Common myeloid progenitor, CD34-positive (primary cell): Measurements from ENCODE around the gene CCDC40.
"Not testable (repeated sequence)": the region's sequence is repeated elsewhere in the genome, so short reads cannot be mapped to it uniquely, and the experiment has no call there.

Experiments used
- CTCF ChIA-PET: fragments of 350-600 bp; sonication (Branson Sonifier 250); formaldehyde crosslinking; loops from one replicate; lab custom pipeline; 2021; ENCODE audit warnings: antibody characterized with exemption; lab: Charles Lee
- POLR2A ChIA-PET: fragments of 350-600 bp; sonication (Branson Sonifier 250); formaldehyde crosslinking; loops from one replicate; lab custom pipeline; 2021; ENCODE audit warnings: antibody characterized with exemption; lab: Charles Lee
- DNase-seq, 3 donors: peaks; one replicate each; pipeline versions ENCODE4 v3.0.0 to v3.0.0-alpha.2; 2013
- H3K27ac ChIP-seq, 2 experiments: 1 replicate in 1 of 2; 2 replicates in 1 of 2; pipeline ENCODE4 v1.7.0; 2013; ENCODE audit warnings: inconsistent platforms in 2 of 2, low read length in 2 of 2, mild to moderate bottlenecking in 2 of 2, low read depth in 1 of 2, moderate library complexity in 1 of 2; ENCODE audit not compliant: severe bottlenecking in 2 of 2, insufficient read depth in 1 of 2, poor library complexity in 1 of 2
- H3K27me3 ChIP-seq, 5 experiments: replicated peaks in 2 of 5; 1 replicate in 3 of 5; 2 replicates in 2 of 5; pipeline versions ENCODE4 v1.6.1 to v1.7.0; 2013; ENCODE audit warnings: low read length in 4 of 5, mild to moderate bottlenecking in 2 of 5, moderate library complexity in 2 of 5, inconsistent platforms in 1 of 5; ENCODE audit not compliant: insufficient read depth in 5 of 5, control insufficient read depth in 4 of 5
- H3K36me3 ChIP-seq, 4 experiments: 1 replicate in 2 of 4; 2 replicates in 2 of 4; pipeline versions ENCODE4 v1.6.1 to v1.7.0; 2013; ENCODE audit warnings: low read length in 3 of 4, control low read depth in 1 of 4, mild to moderate bottlenecking in 1 of 4; ENCODE audit not compliant: control insufficient read depth in 4 of 4, insufficient read depth in 4 of 4
- H3K4me1 ChIP-seq, 4 experiments: 1 replicate in 3 of 4; 2 replicates in 1 of 4; pipeline versions ENCODE4 v1.6.1 to v1.7.1; 2013; ENCODE audit warnings: low read length in 3 of 4, mild to moderate bottlenecking in 3 of 4, control low read depth in 1 of 4, inconsistent platforms in 1 of 4, moderate library complexity in 1 of 4; ENCODE audit not compliant: control insufficient read depth in 4 of 4, insufficient read depth in 4 of 4; ENCODE audit errors: control extremely low read depth in 1 of 4
- H3K4me3 ChIP-seq, 7 experiments: 1 replicate in 4 of 7; 2 replicates in 3 of 7; pipeline versions ENCODE4 v1.5.1 to v1.7.0; 2013; ENCODE audit warnings: mild to moderate bottlenecking in 7 of 7, low read length in 6 of 7, moderate library complexity in 6 of 7, inconsistent platforms in 2 of 7, low read depth in 2 of 7, control low read depth in 1 of 7; ENCODE audit not compliant: insufficient read depth in 4 of 7, control insufficient read depth in 1 of 7; ENCODE audit errors: extremely low read depth in 1 of 7
- H3K9me3 ChIP-seq, 5 experiments: 1 replicate in 4 of 5; 2 replicates in 1 of 5; pipeline versions ENCODE4 v1.6.1 to v1.7.1; 2013; ENCODE audit warnings: low read length in 4 of 5, mild to moderate bottlenecking in 2 of 5, inconsistent platforms in 1 of 5, low read depth in 1 of 5, moderate library complexity in 1 of 5; ENCODE audit not compliant: control insufficient read depth in 4 of 5, insufficient read depth in 2 of 5; ENCODE audit errors: control extremely low read depth in 1 of 5
- WGBS: methylation state at CpG from one replicate; pipeline ENCODE4 v1.1.5; 2013; ENCODE audit not compliant: insufficient coverage; 5-methylcytosine and 5-hydroxymethylcytosine counted together

Gene CCDC40

GRCh38 chr17:80034791-80035686 is 1.4 kb upstream of the CCDC40 start:
- H3K27ac ChIP-seq = no peak overlapping the region
- H3K4me3 ChIP-seq = peak overlapping the region; percentile 40 to 90 (median 74)

GRCh38 chr17:80035687-80035936 is 830 bp upstream of the CCDC40 start, which contains the start of gene TBC1D16:
TSS of gene TBC1D16 (minus strand) at chr17:80035872. CDS start at chr17:80013547, 22,325 bp downstream.
- Histone ChIP-seq H3K27me3 (peaks cover 0 to 10% (median 2%) of the 10 kb centered on the region in 5 experiments), H3K9me3 (no peaks in the 10 kb centered on the region), H3K4me3 (peak within 1 kb of the TSS; percentile 50 to 90 (median 75)), H3K36me3 (no peaks in the 10 kb centered on the region), H3K4me1 (peaks cover 0 to 24% (median 22%) of the 10 kb centered on the region in 4 experiments), H3K27ac (peak within 1 kb of the TSS; percentile 46 to 83)
- DNase-seq = no peak
- POLR2A ChIA-PET = interaction anchor here (0.9 kb wide), 1 partner anchor 237 kb away, joined by 3 read pairs; no protein-coding TSS in a partner anchor
- under 1% methylated on average over 35 of the region's 46 CpGs for WGBS
- CTCF ChIA-PET = no interaction called here

More at GRCh38 chr17:80034791-80035686, 1.4 kb upstream of the CCDC40 start:
- peak; percentile 61 to 93 (median 89) for DNase-seq
- Histone ChIP-seq H3K9me3 (no peaks in the 10 kb centered on the region), H3K36me3 (no peaks in the 10 kb centered on the region), H3K27me3 (peaks cover 0 to 10% (median 2%) of the 10 kb centered on the region in 5 experiments), H3K4me1 (peaks cover 0 to 24% (median 22%) of the 10 kb centered on the region in 4 experiments)
- CTCF ChIA-PET = interaction anchor here (0.7 kb wide), 1 partner anchor 24 kb away, joined by 3 read pairs; no protein-coding TSS in a partner anchor
- POLR2A ChIA-PET = interaction anchor here (0.9 kb wide), 1 partner anchor 236 kb away, joined by 3 read pairs; no protein-coding TSS in a partner anchor
- WGBS = 0% methylated on average over 45 of the region's 55 CpGs

GRCh38 chr17:80036715-80037477 is 454 bp downstream of the CCDC40 start:
- ChIA-PET CTCF (interaction anchor here (1.0 kb wide), 1 partner anchor 49 kb away, joined by 3 read pairs; no protein-coding TSS in a partner anchor), POLR2A (no interaction called here)
- peak overlapping the region; percentile 50 to 90 (median 72) for H3K4me3 ChIP-seq
- WGBS = 1% methylated on average over 43 of the region's 52 CpGs
- H3K9me3 ChIP-seq = no peaks in the 10 kb centered on the region
- DNase-seq = peak; percentile 22 to 57 (median 42)
- H3K36me3 ChIP-seq = no peaks in the 10 kb centered on the region
- H3K4me1 ChIP-seq = peaks cover 0 to 24% (median 22%) of the 10 kb centered on the region in 4 experiments
- peak overlapping the region; percentile 46 to 83 for H3K27ac ChIP-seq
- H3K27me3 ChIP-seq = peaks cover 0 to 10% (median 2%) of the 10 kb centered on the region in 5 experiments

GRCh38 chr17:80043963-80044362 is 7.5 kb downstream of the CCDC40 start:
- Histone ChIP-seq H3K4me3 (no peak overlapping the region), H3K27ac (no peak overlapping the region), H3K27me3 (no peaks in the 10 kb centered on the region), H3K9me3 (peaks cover 0 to 5% (median 0%) of the 10 kb centered on the region in 5 experiments), H3K36me3 (no peaks in the 10 kb centered on the region), H3K4me1 (no peaks in the 10 kb centered on the region)
- ChIA-PET POLR2A (no interaction called here), CTCF (no interaction called here)
- DNase-seq = no peak
- WGBS = 90% methylated on average over 5 of the region's 6 CpGs

- no peaks in the 10 kb centered on the region for H3K36me3 ChIP-seq
- CTCF ChIA-PET = no interaction called here
- 63% methylated on average over 2 of the region's 4 CpGs for WGBS
- H3K4me1 ChIP-seq = no peaks in the 10 kb centered on the region
- POLR2A ChIA-PET = no interaction called here
- DNase-seq = no peak
- H3K27ac ChIP-seq = no peak overlapping the region
- H3K9me3 ChIP-seq = peaks cover 0 to 5% (median 0%) of the 10 kb centered on the region in 5 experiments
- H3K4me3 ChIP-seq = no peak overlapping the region
- no peaks in the 10 kb centered on the region for H3K27me3 ChIP-seq
Observed at GRCh38 chr17:80045703-80046102, 9.3 kb downstream of the CCDC40 start.

DNA sequence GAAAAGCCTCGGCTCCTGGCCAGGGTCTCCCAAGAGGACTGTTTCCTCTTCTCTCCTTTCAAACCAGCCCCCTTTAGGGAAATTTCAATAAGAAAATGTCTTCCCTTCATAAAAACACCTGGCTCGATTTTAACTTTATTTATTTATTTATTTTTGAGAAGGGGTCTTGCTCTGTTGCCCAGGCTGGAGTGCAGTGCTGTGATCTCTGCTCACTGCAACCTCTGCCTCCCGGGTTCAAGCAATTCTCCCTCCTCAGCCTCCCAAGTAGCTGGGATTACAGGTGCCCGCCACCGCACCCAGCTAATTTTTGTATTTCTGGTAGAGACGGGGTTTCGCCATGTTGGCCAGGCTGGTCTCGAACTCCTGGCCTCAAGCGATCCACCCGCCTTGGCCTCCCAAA is 10.3 kb downstream of the CCDC40 start:
- WGBS = 94% methylated on average over 8 of the region's 10 CpGs
- H3K9me3 ChIP-seq, H3K36me3 ChIP-seq, H3K4me1 ChIP-seq, POLR2A ChIA-PET, H3K4me3 ChIP-seq, H3K27ac ChIP-seq, H3K27me3 ChIP-seq, CTCF ChIA-PET, DNase-seq: not testable (repeated sequence)
